GM21515 (cell line): ENCODE measurements around the gene NEK7.
"Not testable (repeated sequence)": the region's sequence is repeated elsewhere in the genome, so short reads cannot be mapped to it uniquely, and the experiment has no call there.

Source experiments
- ATAC-seq: cut with Tn5 transposase; IDR thresholded peaks from one replicate; pipeline ENCODE4 v1.9.1; 2021; ENCODE audit not compliant: unreplicated experiment

The NEK7 gene

DNA sequence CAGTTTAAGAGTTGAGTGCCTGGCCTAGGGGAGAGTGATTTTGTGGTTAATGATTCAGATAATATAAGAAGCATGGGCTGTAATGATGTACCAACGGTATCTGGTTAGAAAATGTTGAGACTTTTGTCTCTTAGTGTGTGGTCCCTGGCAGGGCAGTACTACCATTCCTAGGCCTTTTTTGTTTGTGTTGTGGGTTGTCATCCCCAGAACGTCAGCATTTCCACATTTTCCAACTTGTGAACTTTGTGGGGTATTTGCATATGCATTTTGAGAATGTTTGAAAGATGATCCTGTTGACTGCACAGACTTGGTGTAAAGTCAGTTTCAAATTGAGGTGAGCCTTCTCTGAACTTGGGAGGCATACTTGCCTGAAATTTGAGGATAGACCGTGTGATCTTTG lies 11.4 kb downstream of the NEK7 start:
- ATAC-seq: no peak

- ATAC-seq: no peak
Measured at GRCh38 chr1:198169672-198170071, 12.9 kb downstream of the NEK7 start.

GRCh38 chr1:198171667-198172540 lies 15.1 kb downstream of the NEK7 start:
- no peak for ATAC-seq

GRCh38 chr1:198173832-198174231 lies 17.0 kb downstream of the NEK7 start:
- no peak for ATAC-seq

GRCh38 chr1:198174297-198174696 lies 17.5 kb downstream of the NEK7 start:
- peak; percentile 38 for ATAC-seq

DNA sequence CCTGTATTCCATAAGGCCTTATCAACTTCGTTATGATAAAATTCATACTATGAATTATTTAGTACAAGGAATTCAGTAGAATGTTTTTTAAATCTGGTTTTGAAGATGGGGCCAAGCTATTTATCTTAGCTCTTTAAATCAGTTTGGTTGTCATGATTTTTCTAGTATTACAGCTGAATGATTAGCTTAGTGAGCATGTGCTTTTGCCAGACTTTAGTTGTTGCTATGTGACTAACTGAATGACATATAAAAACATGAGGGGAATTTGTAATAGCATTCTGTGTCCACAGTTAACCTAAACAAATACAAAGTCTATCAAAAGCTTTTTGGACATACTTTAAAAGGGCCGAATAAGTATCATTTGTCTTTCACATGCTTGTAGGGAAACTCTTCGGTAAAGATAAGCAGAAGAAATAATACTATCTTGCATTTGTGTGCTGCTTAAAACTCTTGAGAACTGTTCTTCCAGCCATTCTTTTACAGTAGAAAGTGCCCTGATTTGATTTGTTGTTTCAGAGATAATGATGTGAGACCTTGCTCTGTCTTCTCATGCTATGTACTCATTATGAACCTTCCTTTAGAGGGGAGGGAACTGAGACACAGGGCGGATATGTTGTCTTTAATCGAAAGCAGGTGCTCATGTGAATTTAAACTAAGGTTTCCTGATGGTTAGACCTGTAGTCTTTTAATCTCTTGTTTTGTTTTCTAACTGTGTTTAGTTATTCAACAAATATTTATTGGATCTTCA lies 18.8 kb downstream of the NEK7 start:
- ATAC-seq: peak; percentile 86

DNA sequence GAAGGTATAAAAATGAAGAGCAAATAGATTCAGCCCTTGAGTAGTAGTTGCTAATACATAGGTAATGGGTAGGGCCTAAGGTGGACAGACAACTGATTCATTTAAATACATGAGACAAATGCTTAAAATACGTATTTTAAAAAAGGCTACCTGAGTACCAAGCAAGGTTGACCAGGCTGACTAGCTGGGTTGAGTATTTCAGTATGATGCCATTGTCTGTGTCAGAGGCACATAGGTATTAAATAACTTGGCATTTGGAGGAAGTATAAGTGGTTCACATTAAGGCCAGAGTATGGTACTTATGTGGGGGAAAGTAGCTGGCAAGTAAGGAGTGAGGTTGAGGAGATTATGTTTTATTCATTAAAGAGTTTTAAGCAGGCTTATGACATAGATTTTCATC lies 19.4 kb downstream of the NEK7 start:
- peak; percentile 8 for ATAC-seq

GRCh38 chr1:198177546-198177945 lies 20.7 kb downstream of the NEK7 start:
- no peak for ATAC-seq

- ATAC-seq: no peak
Measured at GRCh38 chr1:198178615-198179014, 21.8 kb downstream of the NEK7 start.

- ATAC-seq: no peak
Measured at GRCh38 chr1:198179556-198179981, 22.8 kb downstream of the NEK7 start.

DNA sequence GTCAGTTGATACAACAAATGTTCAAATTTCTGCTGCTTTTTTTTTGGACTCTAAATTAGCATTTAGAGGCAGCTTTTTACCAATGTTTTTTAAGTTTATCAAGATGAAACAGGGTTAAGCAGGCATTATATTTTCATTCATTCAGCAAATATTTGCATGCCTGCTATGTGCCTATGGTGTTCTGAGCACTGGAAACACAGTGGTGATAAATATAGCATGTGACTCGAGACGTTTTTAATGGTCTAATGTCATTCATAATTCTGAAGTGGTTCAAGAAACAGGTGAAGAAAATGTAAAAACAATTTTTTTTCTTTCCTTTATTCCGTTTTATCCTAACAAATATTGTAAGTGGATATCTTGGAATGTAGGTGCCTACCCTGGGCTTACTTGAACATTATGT lies 26.8 kb downstream of the NEK7 start:
- no peak for ATAC-seq

DNA sequence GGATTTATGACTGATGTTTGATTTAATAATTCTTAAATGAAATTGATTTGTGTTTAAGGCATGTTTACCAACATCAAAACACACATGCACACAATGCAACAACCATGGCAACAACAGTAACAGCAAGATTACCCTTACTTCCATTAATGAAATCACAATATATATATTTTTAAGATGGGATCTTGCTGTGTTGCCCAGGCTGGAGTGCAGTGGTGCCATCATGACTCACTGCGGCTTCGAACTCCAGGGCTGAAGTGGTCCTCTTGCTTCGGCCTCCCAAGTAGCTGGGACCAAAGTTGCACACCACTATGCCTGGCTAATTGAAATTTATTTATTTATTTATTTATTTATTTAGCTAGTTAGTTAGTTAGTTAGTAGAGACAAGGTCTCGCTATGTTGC lies 27.7 kb downstream of the NEK7 start:
- no peak for ATAC-seq

DNA sequence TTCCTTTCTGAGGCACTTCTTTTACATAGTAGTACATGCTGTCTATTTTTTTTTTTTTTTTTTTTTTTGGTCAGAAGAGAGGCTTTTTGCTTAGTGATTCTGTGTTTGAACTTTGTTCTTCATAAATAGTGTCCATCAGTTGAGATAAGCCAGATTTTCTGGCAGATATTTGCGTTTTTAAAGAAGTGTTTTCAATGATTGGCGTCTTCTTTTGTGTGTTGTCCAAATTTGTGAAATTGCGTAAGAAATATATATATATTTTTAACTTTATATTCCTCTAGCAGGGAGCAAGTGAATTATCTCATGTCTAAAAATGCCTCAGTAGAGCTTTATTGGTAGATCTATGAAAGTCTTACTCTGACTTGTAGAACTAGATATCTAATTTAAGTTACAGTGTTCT lies 28.3 kb downstream of the NEK7 start:
- ATAC-seq: no peak

GRCh38 chr1:198185759-198186158 lies 29.0 kb downstream of the NEK7 start:
- peak; percentile 60 for ATAC-seq

- ATAC-seq: no peak
Measured at GRCh38 chr1:198186916-198187580, 30.2 kb downstream of the NEK7 start.

DNA sequence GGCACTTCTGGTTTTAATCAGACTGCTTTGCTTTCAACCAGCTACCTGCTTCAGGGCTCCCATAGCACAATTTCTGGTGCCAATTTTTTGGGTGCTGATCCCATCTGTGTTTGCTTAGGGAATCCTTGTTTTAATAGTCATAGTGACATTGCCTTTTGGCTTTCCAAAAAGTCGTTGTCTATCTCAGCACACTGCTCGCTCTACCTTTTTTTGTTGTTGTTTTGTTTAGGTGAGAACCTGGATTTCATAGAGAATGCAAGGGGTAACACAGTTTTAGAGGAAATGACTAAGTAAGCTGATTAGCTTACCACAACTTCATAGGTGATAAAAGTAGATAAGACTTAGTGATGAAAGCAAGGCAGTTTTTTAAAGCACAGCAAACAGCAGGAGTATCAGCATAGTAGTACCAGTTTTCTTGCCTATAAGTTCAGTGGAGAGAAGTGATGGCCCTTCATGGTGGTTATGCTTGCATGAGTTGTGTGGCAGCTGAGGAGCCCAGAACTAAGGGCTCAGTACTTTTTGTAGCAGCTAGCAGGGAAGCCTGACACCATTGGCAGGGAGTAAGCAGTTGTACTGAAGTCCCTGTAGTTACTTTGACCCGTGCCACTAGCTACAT lies 31.3 kb downstream of the NEK7 start:
- no peak for ATAC-seq

- no peak for ATAC-seq
Measured at GRCh38 chr1:198191117-198191516, 34.3 kb downstream of the NEK7 start.

GRCh38 chr1:198193871-198194270 lies 37.1 kb downstream of the NEK7 start:
- not testable (repeated sequence) for ATAC-seq

DNA sequence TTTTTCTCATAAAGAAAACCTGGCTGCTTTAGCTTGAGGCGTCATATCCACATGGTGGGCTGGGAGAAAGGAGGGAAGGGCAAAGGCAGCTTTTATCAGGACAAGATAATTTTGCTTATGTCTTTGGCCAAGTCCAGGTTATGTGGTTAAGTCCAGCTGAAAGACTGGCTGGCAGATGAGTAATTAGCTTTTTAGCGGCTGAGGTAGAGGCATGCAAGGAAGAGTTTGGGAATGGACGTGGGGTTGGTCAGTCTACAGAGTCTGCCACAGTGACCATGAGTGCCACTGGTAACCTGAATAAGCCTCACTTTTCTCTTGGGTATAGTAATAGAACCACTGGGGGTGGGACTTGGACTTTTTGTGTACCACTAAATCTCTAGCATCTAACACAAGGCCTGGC lies 39.8 kb downstream of the NEK7 start:
- no peak for ATAC-seq

GRCh38 chr1:198197285-198197684 lies 40.5 kb downstream of the NEK7 start:
- no peak for ATAC-seq

- peak; percentile 56 for ATAC-seq
Measured at GRCh38 chr1:198199105-198199504, 42.3 kb downstream of the NEK7 start.
